Stomach (tissue), 4 donors: ENCODE results near the gene NHS.
"Not testable (repeated sequence)": the region's sequence is repeated elsewhere in the genome, so short reads cannot be mapped to it uniquely, and the experiment has no call there.

ENCODE experiments used
- CTCF ChIP-seq, 7 experiments: fragments of 450-650 bp in 4 of 7; fragments of 200-600 bp in 3 of 7; sonication (generic) in 3 of 7; IDR thresholded peaks; one replicate each; pipeline ENCODE4 v1.5.1; 2016 to 2019; ENCODE audit warnings: antibody characterized with exemption in 7 of 7, control low read depth in 2 of 7, mild to moderate bottlenecking in 1 of 7
- POLR2A ChIP-seq, 4 donors: fragments of 450-650 bp; IDR thresholded peaks; one replicate each; pipeline ENCODE4 v1.6.1; 2016; ENCODE audit warnings: antibody characterized with exemption in 4 of 4, control low read depth in 2 of 4, mild to moderate bottlenecking in 1 of 4, moderate library complexity in 1 of 4

- not testable (repeated sequence) for TF ChIP-seq CTCF, POLR2A (IDR thresholded peaks at IDR 0.05)
Observed at GRCh38 chrX:17506352-17506751, 131.4 kb downstream of the NHS start.
